ENCODE data around the gene BRWD1. TPM values are rescaled to one million over a fixed set of nuclear protein-coding genes. Genes with fewer than 3 reads are reported as not detected.
A peak's percentile ranks its signal among the peaks of the same experiment; 100 is the strongest.

Gene BRWD1
- total and polyA plus RNA-seq, 2 donors from 2014 or later = 9.1 to 43.9 TPM

GRCh38 chr21:39209334-39209688, 104.1 kb downstream of the BRWD1 start:
- Histone ChIP-seq H3K27ac (ENCODE audit: low read depth in 2 of 2, low read length in 2 of 2) (no peak overlapping the region), H3K4me3 (ENCODE audit: low read length in 3 of 3) (no peak overlapping the region), H3K4me1 (ENCODE audit: control insufficient read depth in 2 of 3, insufficient read depth in 2 of 3, low read depth in 1 of 3, low read length in 3 of 3) (no peaks in the 10 kb centered on the region), H3K27me3 (ENCODE audit: control insufficient read depth, insufficient read depth, low read length) (no peaks in the 10 kb centered on the region), H3K9me3 (ENCODE audit: control insufficient read depth in 2 of 3, insufficient read depth in 1 of 3, low read length in 3 of 3) (no peaks in the 10 kb centered on the region), H3K9ac (ENCODE audit: low read length in 3 of 3) (no peak overlapping the region), H3K36me3 (ENCODE audit: control insufficient read depth in 2 of 3, insufficient read depth in 3 of 3, low read length in 3 of 3) (peaks cover 0 to 46% (median 3%) of the 10 kb centered on the region in 3 donors)
- intact Hi-C loops (cut with DNase I) = no loop called here
- TF ChIP-seq CTCF (IDR thresholded peaks at IDR 0.05; ENCODE audit: borderline replicate concordance, extremely low read depth, insufficient read depth) = no peak
- DNase-seq = no peak
- no peak for FAIRE-seq

- H3K4me3 ChIP-seq (ENCODE audit: low read length in 3 of 3) = no peak overlapping the region
- H3K27ac ChIP-seq (ENCODE audit: low read depth in 2 of 2, low read length in 2 of 2) = no peak overlapping the region
- no peak overlapping the region for H3K9ac ChIP-seq (ENCODE audit: low read length in 3 of 3)
- no peaks in the 10 kb centered on the region for H3K4me1 ChIP-seq (ENCODE audit: control insufficient read depth in 2 of 3, insufficient read depth in 2 of 3, low read depth in 1 of 3, low read length in 3 of 3)
- DNase-seq (peak in 1 of 5 donors; percentile 60), FAIRE-seq (no peak)
- H3K27me3 ChIP-seq (ENCODE audit: control insufficient read depth, insufficient read depth, low read length) = no peaks in the 10 kb centered on the region
- TF ChIP-seq CTCF (IDR thresholded peaks at IDR 0.05; ENCODE audit: borderline replicate concordance, extremely low read depth, insufficient read depth) = no peak
- intact Hi-C loops (cut with DNase I) = no loop called here
- H3K36me3 ChIP-seq (ENCODE audit: control insufficient read depth in 2 of 3, insufficient read depth in 3 of 3, low read length in 3 of 3) = peaks cover 0 to 46% (median 3%) of the 10 kb centered on the region in 3 donors
- H3K9me3 ChIP-seq (ENCODE audit: control insufficient read depth in 2 of 3, insufficient read depth in 1 of 3, low read length in 3 of 3) = no peaks in the 10 kb centered on the region
These were observed 104.7 kb downstream of the BRWD1 start for GRCh38 chr21:39208624-39209333.

GRCh38 chr21:39204134-39204533, 109.3 kb downstream of the BRWD1 start:
- DNase-seq (no peak), FAIRE-seq (no peak)
- H3K9ac ChIP-seq (ENCODE audit: low read length in 3 of 3) = no peak overlapping the region
- H3K9me3 ChIP-seq (ENCODE audit: control insufficient read depth in 2 of 3, insufficient read depth in 1 of 3, low read length in 3 of 3) = no peaks in the 10 kb centered on the region
- H3K27me3 ChIP-seq (ENCODE audit: control insufficient read depth, insufficient read depth, low read length) = no peaks in the 10 kb centered on the region
- peaks cover 6 to 64% (median 10%) of the 10 kb centered on the region in 3 donors for H3K36me3 ChIP-seq (ENCODE audit: control insufficient read depth in 2 of 3, insufficient read depth in 3 of 3, low read length in 3 of 3)
- no peaks in the 10 kb centered on the region for H3K4me1 ChIP-seq (ENCODE audit: control insufficient read depth in 2 of 3, insufficient read depth in 2 of 3, low read depth in 1 of 3, low read length in 3 of 3)
- no peak for TF ChIP-seq CTCF (IDR thresholded peaks at IDR 0.05; ENCODE audit: borderline replicate concordance, extremely low read depth, insufficient read depth)
- intact Hi-C loops (cut with DNase I) = no loop called here
- no peak overlapping the region for H3K27ac ChIP-seq (ENCODE audit: low read depth in 2 of 2, low read length in 2 of 2)
- H3K4me3 ChIP-seq (ENCODE audit: low read length in 3 of 3) = no peak overlapping the region
